HG02884 (cell line): ENCODE measurements around the gene NR6A1.

Experiments used
- ATAC-seq: cut with Tn5 transposase; IDR thresholded peaks from one replicate; pipeline ENCODE4 v1.9.1; 2021; ENCODE audit warnings: mild to moderate bottlenecking, moderate library complexity; ENCODE audit not compliant: unreplicated experiment

The NR6A1 gene

DNA sequence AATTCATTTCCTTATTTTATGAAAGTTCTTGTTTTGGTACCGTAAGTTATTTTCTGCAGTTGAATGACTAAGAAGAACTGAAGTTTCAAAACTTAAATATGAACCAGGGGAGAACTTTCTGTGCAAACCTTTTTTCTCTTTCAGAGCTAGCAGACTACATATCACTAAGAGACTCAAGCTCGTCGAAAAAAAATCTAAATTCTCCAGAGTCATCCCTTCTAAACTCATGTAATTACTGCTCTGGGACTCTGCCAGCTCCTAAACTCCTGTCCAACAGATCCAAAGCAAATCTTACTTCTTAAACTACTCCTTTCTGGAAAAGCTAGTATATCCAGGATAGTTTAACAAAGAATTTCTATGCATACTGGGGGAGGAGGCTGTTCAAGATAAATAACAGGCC is 176.9 kb downstream of the NR6A1 start:
- ATAC-seq, result no peak

DNA sequence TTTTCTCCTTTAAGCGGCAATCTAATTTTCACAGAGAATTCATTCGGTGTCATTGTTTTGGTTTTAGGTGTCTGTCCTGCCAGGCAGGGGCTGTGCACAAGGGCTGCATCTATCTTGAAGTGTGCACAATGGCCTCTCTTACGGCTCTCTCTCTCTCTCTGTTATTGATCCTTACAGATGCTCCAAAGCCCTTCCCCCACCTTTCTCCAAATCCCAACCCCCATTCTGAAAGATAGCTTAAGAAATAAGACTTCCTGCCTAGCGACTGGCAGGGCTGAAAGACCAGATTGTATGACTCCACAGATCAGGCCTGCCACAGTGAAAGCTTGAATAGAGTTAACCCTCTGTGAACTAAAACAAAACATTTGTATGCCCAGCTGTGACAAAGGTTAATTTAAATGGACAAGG is 177.5 kb downstream of the NR6A1 start:
- ATAC-seq, result no peak

DNA sequence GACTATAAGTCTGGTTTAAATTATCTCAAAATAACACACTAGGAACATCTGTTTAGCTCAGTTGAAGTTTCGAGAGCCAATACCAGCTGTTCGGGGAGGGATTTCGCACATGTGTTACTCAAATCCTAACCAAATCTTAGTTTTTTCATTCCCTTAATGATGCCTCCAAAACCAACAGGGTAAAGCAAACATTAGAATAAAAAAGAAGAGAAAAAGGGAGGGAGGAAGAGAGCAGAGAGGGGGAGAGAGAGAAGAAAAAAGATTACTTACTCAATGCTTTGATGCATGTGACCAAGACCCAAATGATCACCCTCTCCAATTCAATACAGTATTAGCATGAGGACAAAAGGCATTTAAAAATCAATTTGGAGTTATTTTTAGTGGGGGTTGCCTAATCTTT is 177.9 kb downstream of the NR6A1 start:
- ATAC-seq, result no peak

DNA sequence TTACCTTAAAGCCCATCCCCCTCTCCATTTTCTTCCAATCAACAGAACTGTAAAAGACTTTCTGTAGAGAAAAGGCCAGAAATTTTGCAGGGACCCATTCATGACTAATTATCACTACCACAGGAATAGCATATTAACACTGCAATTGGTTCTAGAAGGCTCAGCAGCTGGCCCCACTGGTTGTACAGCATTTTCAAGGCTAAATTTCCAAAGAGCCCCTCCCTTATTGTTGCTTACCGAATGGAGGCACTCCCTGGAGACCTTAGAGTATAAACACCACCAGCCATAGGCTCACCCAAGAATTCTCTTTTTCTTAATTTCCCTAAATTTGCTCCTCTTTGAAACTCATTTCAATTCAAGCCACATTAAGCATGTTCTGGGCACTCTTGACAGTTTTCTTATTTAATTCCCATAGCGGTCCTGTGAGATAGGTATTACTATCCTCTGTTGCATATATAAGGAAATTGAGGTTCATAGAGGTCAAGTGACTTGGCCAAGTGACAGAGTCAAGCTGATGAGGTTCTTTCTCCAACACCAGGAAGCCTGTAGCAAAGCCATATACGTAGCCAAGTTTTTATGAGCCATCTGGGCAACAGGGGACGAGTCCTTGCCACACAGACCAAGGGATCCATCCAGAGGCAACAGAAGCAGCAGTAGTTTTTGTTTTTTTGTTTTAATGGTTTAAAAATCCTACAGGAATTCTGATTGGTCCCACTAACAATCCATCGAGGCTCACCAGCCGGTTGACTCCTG is 180.0 kb downstream of the NR6A1 start:
- ATAC-seq, result no peak

DNA sequence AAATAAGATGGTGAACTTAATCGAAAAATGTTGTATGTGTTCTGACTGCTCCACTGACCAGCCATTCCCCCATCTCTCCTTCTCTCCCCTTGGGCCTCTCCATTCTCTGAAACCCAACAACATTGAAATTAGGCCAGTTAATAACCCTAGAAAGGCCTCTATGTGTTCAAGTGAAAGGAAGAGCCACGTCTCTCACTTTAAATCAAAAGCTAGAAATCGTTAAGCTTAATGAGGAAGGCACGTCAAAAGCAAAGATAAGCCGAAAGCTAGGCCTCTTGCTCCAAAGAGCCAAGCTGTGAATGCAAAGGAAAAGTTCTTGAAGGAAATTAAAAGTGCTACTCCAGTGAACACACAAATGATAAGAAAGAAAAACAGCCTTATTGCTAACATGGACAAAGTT is 186.5 kb downstream of the NR6A1 start:
- no peak for ATAC-seq

DNA sequence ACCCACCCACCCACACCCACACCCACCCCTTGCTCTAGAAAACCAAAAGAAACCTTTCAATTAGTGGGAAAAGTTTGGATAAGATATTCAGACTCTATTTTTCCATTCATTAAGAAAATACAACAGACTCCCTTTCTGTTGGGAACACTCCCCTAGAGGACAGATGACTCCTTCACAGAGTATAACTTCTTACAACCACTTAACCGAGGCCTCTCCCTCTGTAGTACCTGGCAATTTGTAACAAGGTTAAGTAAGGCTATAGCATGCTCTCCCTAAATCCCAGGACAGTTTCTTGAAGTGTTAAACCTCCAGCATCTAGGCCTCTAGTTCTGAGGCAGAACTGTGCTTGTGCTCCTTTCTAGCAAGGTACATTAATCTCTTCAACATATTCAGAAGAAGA is 188.0 kb downstream of the NR6A1 start:
- ATAC-seq, result no peak

DNA sequence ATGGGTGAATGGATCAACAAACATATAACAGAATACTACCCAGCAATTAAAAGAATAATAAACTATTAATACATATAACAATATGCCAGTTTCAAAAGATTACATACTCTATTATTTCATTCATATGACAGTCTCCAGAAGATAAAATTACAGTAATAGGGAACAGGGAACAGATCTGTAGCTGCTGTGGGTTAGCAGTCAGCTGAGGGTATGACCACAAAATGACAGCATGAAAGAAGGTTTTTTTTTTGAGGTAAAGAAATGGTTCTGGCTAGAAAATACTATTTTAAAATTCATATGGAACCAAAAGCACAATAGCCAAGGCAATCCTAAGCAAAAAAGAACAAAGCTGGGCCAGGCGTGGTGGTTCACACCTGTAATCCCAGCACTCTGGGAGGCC is 190.9 kb downstream of the NR6A1 start:
- no peak for ATAC-seq

DNA sequence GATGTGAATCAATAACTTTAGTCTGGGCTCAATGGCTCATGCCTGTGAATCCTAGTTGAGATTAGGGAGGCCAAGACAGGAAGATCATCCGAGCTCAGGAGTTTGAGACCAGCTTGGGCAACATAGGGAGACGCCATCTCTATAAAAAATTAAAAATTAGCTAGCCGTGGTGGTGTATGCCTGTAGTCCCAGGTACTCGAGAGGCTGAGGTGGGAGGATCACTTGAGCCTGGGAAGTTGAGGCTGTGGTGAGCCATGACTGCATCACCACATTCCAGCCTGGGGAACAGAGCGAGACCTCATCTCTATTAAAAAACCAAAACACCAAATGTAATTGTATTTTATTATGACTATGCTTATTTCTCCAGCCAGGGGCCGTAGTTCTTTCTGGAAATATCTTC is 194.4 kb downstream of the NR6A1 start:
- ATAC-seq, result no peak

DNA sequence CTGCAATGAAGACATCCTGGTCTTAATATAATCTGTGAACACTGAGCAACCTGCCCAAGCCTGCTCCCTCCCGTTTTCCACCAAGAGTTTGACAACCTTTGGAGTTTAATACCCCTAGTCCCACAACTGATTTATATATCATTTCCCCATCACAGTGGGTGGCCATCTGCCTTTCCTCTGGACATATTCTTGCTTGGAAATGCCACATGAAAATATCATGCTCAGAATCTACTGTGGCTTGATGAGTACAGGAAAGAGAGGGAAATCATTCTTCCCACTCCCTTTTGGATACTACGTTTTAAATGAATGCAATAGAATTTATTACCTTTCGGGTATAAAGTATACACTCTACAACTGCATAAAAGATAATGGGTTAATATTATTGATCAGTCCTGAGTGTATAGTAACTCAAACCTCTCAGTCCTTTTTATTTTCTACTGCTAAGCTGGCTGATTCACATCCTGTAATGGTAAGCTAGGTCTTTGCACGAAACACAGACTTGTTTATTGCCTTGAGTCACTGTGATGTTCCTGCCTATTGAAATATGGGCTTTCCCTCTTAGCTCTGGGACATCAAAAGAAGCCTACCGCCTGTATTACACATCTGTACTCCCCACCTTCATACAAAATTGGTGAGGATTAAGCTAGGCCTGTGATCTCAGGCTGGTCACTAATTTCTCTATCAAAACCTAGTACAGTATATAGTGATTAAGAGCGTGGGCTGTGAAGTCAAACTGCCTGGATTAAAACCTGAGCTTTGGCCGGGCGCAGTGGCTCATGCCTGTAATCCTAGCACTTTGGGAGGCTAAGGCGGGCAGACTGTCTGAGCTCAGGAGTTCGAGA is 196.4 kb downstream of the NR6A1 start:
- ATAC-seq, result no peak

DNA sequence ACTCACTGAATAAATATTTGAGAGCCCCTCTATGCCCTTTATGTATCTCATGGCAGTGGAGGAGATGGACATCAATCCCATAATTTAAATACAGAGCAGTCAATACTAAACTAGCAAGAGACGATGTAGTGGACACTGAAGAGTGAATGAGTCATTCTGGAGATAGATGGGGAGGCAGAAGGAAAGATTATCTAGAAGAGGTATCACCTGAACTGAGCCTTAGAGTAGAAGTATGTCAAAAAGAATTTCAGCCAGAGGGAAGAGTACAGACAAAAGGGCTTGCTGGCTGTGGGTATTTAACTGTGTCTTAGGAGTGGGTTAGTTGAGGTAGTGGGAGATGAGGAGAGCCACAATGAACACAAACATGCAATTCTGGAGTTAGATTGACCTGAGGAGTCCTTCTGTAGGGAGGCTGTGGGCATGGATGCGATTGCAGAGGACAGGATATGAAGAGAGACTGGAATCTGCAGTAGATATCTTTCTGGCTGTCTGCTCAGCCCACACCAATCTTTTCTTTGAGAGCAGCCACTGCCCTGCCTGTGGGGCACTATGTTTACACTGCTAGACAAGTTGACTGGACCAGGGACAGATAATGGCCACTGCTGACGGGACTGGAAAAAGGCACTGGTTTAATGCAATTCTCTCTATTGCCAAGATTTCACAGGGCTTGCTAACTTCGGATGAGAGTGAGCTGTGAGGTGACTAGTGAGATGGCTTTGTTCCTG is 200.0 kb downstream of the NR6A1 start:
- ATAC-seq, result no peak

DNA sequence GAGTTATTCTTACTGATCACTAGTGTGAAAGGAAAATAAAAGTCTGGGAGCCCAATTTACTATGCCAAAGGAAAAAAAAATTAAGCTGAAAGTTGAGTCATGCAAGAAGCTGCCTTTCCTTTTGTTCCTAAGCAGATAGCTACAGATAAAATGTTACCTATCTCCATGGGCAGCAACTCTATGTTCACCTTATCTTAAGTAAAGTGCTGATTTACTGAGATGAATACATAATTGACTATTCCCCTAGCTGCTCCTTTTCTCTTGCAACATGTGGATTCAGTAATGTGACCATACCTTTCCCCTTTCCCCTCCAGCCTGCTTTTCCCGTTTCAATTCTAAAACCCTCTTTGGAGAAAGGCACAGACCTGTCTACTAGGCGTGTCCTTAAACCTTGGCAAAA is 201.2 kb downstream of the NR6A1 start:
- no peak for ATAC-seq

DNA sequence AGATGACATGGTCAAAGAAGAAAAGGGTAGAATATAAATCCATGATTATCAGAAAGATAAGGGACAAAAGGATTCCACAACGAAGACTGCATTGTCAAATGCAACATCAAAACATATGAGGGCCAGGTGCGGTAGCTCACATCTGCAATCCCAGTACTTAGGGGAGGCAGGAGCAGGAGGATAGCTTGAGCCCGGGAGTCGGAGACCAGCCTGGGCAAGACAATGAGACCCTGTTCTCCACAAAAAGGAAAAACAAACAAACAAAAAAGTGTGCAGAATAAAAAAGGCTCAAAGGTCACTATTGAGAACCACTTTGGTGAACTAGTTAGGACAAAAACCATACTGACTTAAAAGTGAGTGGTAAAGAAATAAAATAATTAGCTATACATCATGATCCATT is 203.7 kb downstream of the NR6A1 start:
- ATAC-seq, result no peak

DNA sequence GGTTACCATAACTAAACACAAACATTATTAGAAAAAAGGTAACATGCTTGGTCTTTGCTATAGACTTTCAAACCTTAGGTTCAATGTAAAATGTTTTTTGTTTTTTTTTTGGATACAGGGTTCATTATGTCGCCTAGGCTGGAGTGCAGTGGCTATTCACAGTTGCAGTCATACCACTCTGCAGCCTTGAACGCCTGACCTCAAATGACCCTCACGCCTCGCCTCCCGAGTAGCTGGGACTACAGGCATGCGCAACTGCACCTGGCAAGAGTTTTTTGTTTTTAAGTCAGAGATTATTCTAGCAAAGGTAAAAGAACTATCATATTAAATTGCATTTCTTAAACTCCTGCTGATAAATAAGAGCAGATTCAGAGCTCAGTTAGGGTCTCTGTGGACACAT is 208.8 kb downstream of the NR6A1 start:
- no peak for ATAC-seq

DNA sequence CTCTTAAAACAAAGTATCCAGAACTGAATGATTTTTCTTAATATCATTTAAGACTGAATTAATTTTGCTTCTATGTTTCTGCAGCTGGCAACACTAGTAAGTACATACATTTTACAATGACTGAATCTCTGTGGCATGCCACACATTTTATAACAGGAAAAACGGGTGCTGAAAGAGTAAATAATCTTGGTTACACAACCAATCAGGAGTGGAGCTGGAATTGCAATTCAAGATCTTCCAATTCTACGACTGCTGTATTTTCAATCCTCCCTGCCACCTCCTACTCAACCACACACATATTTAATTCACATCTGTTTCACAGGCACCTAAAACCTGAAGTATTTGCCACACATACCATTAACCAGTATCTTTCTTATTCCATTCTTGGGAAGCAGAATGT is 211.2 kb downstream of the NR6A1 start:
- ATAC-seq, result no peak

DNA sequence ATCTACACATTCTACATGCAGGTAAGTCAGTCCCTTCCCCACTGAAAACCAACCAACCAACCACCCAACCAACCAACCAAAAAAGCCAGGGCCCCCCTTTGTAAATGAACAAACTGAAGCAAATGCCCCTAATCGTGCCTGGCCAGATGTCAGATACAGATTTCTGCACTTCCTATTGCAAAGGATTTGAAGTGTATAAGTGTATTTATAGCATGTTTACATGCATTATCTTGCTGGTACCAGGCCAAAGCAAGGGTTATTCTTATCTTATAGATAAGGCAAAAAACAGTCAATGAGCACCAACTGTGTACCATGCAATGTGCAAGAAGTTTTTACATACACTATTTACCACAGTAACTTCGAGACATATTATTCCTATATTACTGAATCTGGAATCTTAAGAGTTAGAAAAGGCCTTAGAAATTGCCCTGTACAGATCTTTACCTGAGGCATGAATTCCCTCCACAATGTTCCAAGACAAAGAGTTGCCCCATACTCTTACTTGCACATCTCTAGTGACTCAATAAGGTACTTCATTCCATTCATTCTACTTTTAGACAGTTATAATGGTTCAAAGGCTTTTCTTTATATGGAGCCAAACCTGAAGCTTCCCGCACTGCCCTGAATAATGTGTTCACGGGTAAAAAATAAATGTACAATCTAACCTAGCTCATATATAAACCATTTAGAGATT is 212.2 kb downstream of the NR6A1 start:
- ATAC-seq, result no peak

DNA sequence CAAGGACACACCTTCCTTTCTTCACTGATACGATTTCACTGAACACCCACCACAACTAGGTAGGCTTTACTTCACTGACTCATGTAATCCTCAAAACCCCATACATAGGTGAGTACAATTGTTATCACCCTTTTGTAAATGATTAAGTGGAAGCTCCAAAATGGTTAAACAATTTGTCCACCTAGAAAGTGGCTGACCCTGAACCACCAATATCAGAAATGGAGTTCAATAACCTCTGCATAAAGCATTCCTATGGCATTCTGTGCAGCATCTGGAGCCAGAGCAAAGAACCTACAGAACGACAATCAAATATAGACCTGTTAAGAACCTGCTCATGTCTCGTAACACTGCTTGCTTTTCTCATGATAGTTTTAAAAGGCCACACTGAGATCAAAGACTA is 213.2 kb downstream of the NR6A1 start:
- no peak for ATAC-seq

DNA sequence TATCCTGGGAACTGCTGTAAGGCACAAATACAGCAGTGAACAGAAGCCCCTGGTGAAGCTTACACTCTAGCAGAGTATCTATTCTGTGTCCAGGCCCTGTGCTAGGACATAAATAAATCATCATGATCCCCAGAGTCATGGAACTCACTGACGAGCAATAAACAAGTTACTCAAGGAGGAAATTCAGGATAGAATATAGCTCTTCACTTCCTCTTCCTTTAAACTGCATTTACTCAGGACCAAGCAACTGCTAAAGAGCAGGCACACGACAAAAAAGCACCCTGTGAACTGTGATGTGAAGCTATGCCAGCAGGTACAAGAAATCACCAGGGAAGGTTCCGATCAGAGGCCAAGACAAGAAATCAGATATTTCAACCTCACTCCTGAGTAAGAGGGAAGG is 216.1 kb downstream of the NR6A1 start:
- no peak for ATAC-seq

DNA sequence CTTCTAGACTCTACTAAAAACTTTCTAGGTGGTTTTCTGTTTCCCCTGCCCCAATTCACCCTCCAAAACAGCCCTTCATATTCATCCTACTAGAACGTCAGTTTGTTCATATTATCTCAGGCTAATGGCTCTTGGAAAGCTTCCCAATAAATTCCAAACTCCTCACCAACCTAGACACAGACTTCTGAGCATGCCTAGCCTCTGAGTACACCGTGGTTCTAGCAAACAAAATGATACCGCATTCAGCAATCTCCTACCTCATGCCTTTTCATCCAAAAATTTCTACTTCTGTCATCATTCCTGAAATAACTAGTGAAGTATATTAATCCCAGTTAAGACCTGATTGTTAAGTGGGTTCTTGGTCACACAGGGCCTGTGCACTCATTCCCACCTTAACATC is 217.4 kb downstream of the NR6A1 start:
- no peak for ATAC-seq

DNA sequence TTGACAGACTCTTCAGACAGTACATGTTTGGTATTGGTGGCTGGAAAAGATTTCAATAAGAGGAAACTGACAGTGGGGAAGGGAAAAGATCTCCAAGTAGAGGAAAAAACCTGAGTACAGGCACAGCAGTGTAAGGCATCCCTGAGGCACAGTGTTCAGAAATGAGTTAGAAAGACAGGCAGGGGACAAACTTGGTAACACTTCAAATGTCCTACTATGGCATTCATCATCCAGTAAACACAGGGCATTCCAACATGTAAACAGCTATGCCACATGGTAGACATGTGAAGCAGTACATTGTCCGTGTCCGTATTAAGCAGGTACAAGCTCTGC is 218.9 kb downstream of the NR6A1 start:
- no peak for ATAC-seq

DNA sequence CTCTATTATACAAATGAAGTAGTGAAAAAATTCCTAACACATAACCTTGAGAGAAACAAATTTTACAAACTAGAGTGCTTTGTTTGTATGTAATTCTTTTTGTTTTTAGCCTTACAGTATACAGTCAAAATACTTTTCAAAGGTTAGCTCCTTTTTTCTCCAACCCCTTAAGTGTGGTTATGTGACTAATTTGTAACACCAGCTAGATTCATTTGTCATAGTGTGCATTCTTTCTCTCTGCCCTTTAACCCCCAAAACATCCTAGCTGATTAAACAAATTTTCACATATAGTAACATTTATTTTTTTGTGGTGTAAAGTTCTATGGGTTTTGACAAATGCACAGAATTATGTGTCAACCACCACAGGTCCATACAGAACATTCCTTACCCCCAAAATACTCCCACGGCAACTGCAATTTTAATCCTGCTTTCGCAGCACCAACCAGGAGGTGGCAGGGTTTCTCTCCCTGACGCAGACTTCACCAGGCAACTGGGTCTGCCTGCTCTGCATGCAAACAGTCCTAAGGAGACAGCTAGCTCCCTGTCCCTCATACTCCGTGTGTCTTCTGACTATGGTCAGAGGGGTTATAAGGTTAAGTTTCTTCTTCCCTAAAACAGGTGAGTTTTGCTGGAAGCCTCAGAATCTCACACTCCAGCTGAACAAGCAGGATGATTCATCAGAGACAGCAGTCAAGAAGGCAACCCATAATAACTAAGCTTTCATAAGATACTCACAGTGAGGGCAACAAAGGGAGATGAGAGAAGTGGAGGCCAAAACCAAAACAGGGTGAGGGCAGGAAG is 219.4 kb downstream of the NR6A1 start:
- ATAC-seq, result no peak

DNA sequence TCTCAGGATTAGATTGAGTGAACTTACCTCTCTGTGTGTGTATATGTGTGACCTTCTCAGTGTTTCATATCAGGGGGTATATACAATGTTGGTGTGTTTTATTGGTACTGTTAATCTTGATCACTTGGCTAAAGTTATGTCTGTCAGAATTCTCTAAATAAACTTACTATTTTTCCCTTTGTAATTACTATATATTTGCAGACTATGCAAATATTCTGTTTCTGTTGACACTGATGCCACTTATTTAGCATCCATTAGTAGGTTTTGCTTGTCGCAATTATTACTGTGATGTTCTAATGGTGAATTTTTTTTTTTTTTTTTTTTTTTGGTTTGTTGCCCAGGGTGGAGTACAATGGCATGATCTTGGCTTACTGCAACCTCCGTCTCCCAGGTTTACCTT is 221.0 kb downstream of the NR6A1 start:
- ATAC-seq, result no peak
